ENCODE data around the gene FBXO40.
A peak's percentile ranks its signal among the peaks of the same experiment; 100 is the strongest.

FBXO40 gene

DNA sequence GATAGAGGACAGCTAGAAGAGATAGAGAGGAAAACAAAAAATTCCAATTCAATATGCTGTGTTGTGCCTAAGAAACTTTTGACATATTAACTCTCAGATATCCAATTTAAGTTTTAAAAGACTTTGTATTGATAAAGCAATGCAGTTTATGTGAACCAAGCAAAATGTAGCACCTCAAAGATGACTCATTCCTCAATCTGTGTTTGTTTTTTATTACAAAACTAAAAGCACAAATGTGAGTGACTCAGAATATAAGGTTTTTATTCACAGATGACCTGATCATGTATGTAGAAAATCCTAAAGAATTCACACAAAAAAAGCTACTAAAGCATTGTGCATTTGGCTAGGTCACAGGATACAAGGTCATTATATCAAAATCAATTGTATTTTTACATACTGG, 56.5 kb downstream of the FBXO40 start:
- DNase-seq (ENCODE audit: low read depth): no peak
- TF ChIP-seq CTCF (IDR thresholded peaks at IDR 0.05; ENCODE audit: low read depth, low read length) (no peak), MYC (IDR thresholded peaks at IDR 0.05; ENCODE audit: low read depth, low read length) (no peak), POLR2A (IDR thresholded peaks at IDR 0.05; ENCODE audit: extremely low read depth, insufficient read length) (no peak)
- TF ChIP-seq, protein P1, sequence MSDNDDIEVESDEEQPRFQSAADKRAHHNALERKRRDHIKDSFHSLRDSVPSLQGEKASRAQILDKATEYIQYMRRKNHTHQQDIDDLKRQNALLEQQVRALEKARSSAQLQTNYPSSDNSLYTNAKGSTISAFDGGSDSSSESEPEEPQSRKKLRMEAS (IDR thresholded peaks at IDR 0.05; ENCODE audit: low read depth, low read length): no peak
- no peak overlapping the region for H3K4me3 ChIP-seq (ENCODE audit: low read depth, low read length)

- DNase-seq (ENCODE audit: low read depth): no peak
- no peak overlapping the region for H3K4me3 ChIP-seq (ENCODE audit: low read depth, low read length)
- TF ChIP-seq CTCF (IDR thresholded peaks at IDR 0.05; ENCODE audit: low read depth, low read length): no peak
- TF ChIP-seq, protein P1 (IDR thresholded peaks at IDR 0.05; ENCODE audit: low read depth, low read length): no peak
- no peak for TF ChIP-seq POLR2A (IDR thresholded peaks at IDR 0.05; ENCODE audit: extremely low read depth, insufficient read length)
- TF ChIP-seq MYC (IDR thresholded peaks at IDR 0.05; ENCODE audit: low read depth, low read length): no peak
These were observed 58.5 kb downstream of the FBXO40 start for GRCh38 chr3:121651684-121652083.

GRCh38 chr3:121654493-121655385, 61.6 kb downstream of the FBXO40 start:
- no peak for DNase-seq (ENCODE audit: low read depth)
- TF ChIP-seq POLR2A (IDR thresholded peaks at IDR 0.05; ENCODE audit: extremely low read depth, insufficient read length) (no peak), CTCF (IDR thresholded peaks at IDR 0.05; ENCODE audit: low read depth, low read length) (no peak), MYC (IDR thresholded peaks at IDR 0.05; ENCODE audit: low read depth, low read length) (no peak)
- TF ChIP-seq, protein P1 (IDR thresholded peaks at IDR 0.05; ENCODE audit: low read depth, low read length): no peak
- H3K4me3 ChIP-seq (ENCODE audit: low read depth, low read length): no peak overlapping the region

GRCh38 chr3:121658716-121659435, 65.7 kb downstream of the FBXO40 start:
- TF ChIP-seq, protein P1 (IDR thresholded peaks at IDR 0.05; ENCODE audit: low read depth, low read length): no peak
- TF ChIP-seq CTCF (IDR thresholded peaks at IDR 0.05; ENCODE audit: low read depth, low read length) (no peak), MYC (IDR thresholded peaks at IDR 0.05; ENCODE audit: low read depth, low read length) (no peak), POLR2A (IDR thresholded peaks at IDR 0.05; ENCODE audit: extremely low read depth, insufficient read length) (no peak)
- peak overlapping the region; percentile 75 for H3K4me3 ChIP-seq (ENCODE audit: low read depth, low read length)
- DNase-seq (ENCODE audit: low read depth): no peak

DNA sequence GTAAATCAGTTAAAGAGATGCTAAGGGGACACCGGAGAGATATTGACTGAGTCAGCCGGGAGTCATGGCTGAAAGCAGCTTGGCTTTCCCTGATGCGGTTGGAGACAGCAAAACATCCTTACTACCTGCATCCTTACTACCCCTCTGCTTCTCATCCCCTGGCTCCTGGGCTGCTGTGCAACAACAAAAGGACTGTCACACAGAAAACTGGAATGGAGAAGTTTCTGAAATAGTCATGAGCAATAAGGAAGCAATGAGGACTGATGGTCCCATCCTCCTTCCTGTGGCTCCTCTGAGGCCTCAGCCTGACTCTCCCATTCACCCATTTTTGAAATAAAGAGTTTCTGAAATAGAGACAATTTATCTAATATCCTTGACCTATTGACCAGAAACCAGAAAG, 66.4 kb downstream of the FBXO40 start:
- TF ChIP-seq, protein P1 (IDR thresholded peaks at IDR 0.05; ENCODE audit: low read depth, low read length): no peak
- TF ChIP-seq MYC (IDR thresholded peaks at IDR 0.05; ENCODE audit: low read depth, low read length): no peak
- no peak for TF ChIP-seq CTCF (IDR thresholded peaks at IDR 0.05; ENCODE audit: low read depth, low read length)
- no peak for TF ChIP-seq POLR2A (IDR thresholded peaks at IDR 0.05; ENCODE audit: extremely low read depth, insufficient read length)
- no peak for DNase-seq (ENCODE audit: low read depth)
- H3K4me3 ChIP-seq (ENCODE audit: low read depth, low read length): peak overlapping the region; percentile 75
